Parathyroid adenoma (tissue), 2 donors: ENCODE data around the gene GPR37L1.

ENCODE experiments used
- H2AFZ ChIP-seq: fragments of 300-600 bp; sonication (generic); one replicate; pipeline ENCODE4 v1.7.0; 2017; ENCODE audit warnings: antibody characterized with exemption, mild to moderate bottlenecking
- H3K27ac ChIP-seq: fragments of 300-600 bp; sonication (generic); one replicate; pipeline ENCODE4 v1.7.0; 2017
- H3K27me3 ChIP-seq: fragments of 300-600 bp; sonication (generic); one replicate; pipeline ENCODE4 v1.7.0; 2017; ENCODE audit warnings: low read length; ENCODE audit not compliant: control insufficient read depth, insufficient read depth
- H3K36me3 ChIP-seq: fragments of 300-600 bp; sonication (generic); one replicate; pipeline ENCODE4 v1.7.0; 2017; ENCODE audit warnings: low read length; ENCODE audit not compliant: control insufficient read depth, insufficient read depth
- H3K4me1 ChIP-seq: fragments of 300-600 bp; sonication (generic); one replicate; pipeline ENCODE4 v1.7.0; 2017; ENCODE audit warnings: control low read depth
- H3K4me2 ChIP-seq: fragments of 300-600 bp; sonication (generic); one replicate; pipeline ENCODE4 v1.7.0; 2017; ENCODE audit warnings: low read length
- H3K4me3 ChIP-seq: fragments of 300-600 bp; sonication (generic); one replicate; pipeline ENCODE4 v1.7.0; 2017; ENCODE audit warnings: low read depth, low read length
- H3K79me2 ChIP-seq: fragments of 300-600 bp; sonication (generic); one replicate; pipeline ENCODE4 v1.7.0; 2017; ENCODE audit warnings: control low read depth
- H3K9ac ChIP-seq: fragments of 300-600 bp; sonication (generic); one replicate; pipeline ENCODE4 v1.7.0; 2017; ENCODE audit warnings: mild to moderate bottlenecking
- H3K9me3 ChIP-seq: fragments of 300-600 bp; sonication (generic); one replicate; pipeline ENCODE4 v1.7.0; 2017; ENCODE audit warnings: low read length; ENCODE audit not compliant: control insufficient read depth
- CTCF ChIP-seq: fragments of 300-600 bp; sonication (generic); IDR thresholded peaks from one replicate; pipeline ENCODE4 v1.7.0; 2017; ENCODE audit warnings: antibody characterized with exemption, mild to moderate bottlenecking
- donor health status: primary hyperparathyroidism.

The GPR37L1 gene

GRCh38 chr1:202078241-202078640 lies 44.5 kb upstream of the GPR37L1 start:
- Histone ChIP-seq H3K36me3 (no peaks in the 10 kb centered on the region), H3K79me2 (no peaks in the 10 kb centered on the region), H3K4me2 (no peak overlapping the region), H3K4me3 (no peak overlapping the region), H3K9ac (no peak overlapping the region), H3K9me3 (no peaks in the 10 kb centered on the region), H3K27me3 (no peaks in the 10 kb centered on the region), H3K4me1 (no peaks in the 10 kb centered on the region), H3K27ac (no peak overlapping the region), H2AFZ (no peak overlapping the region)
- TF ChIP-seq CTCF = no peak

- no peaks in the 10 kb centered on the region for H3K79me2 ChIP-seq
- no peaks in the 10 kb centered on the region for H3K9me3 ChIP-seq
- H3K4me1 ChIP-seq = no peaks in the 10 kb centered on the region
- H3K4me2 ChIP-seq = no peak overlapping the region
- no peaks in the 10 kb centered on the region for H3K27me3 ChIP-seq
- no peak overlapping the region for H3K27ac ChIP-seq
- no peak overlapping the region for H3K9ac ChIP-seq
- TF ChIP-seq CTCF = no peak
- H3K36me3 ChIP-seq = no peaks in the 10 kb centered on the region
- H3K4me3 ChIP-seq = no peak overlapping the region
- H2AFZ ChIP-seq = no peak overlapping the region
Measured at GRCh38 chr1:202081992-202082391, 40.7 kb upstream of the GPR37L1 start.

GRCh38 chr1:202084791-202085681 lies 37.7 kb upstream of the GPR37L1 start:
- Histone ChIP-seq H2AFZ (peak overlapping the region; percentile 58), H3K4me3 (no peak overlapping the region), H3K27ac (no peak overlapping the region), H3K4me2 (no peak overlapping the region), H3K4me1 (no peaks in the 10 kb centered on the region), H3K9ac (no peak overlapping the region), H3K36me3 (no peaks in the 10 kb centered on the region), H3K27me3 (no peaks in the 10 kb centered on the region), H3K9me3 (no peaks in the 10 kb centered on the region), H3K79me2 (no peaks in the 10 kb centered on the region)
- TF ChIP-seq CTCF = no peak

GRCh38 chr1:202085682-202086373 lies 36.9 kb upstream of the GPR37L1 start:
- no peak for TF ChIP-seq CTCF
- H3K9me3 ChIP-seq = no peaks in the 10 kb centered on the region
- H3K79me2 ChIP-seq = no peaks in the 10 kb centered on the region
- peak overlapping the region; percentile 22 for H2AFZ ChIP-seq
- no peaks in the 10 kb centered on the region for H3K27me3 ChIP-seq
- H3K36me3 ChIP-seq = no peaks in the 10 kb centered on the region
- no peak overlapping the region for H3K4me3 ChIP-seq
- H3K4me1 ChIP-seq = no peaks in the 10 kb centered on the region
- H3K4me2 ChIP-seq = no peak overlapping the region
- no peak overlapping the region for H3K27ac ChIP-seq
- H3K9ac ChIP-seq = no peak overlapping the region
